Neural cell (in vitro differentiated cells): Measurements from ENCODE around the gene CRIM1.

ENCODE experiments used
- CTCF ChIP-seq: fragments of 450-650 bp; IDR thresholded peaks from 2 replicates; pipeline ENCODE4 v1.5.1; 2014; ENCODE audit warnings: antibody characterized with exemption, mild to moderate bottlenecking, moderate library complexity; ENCODE audit not compliant: poor library complexity, severe bottlenecking
- MXI1 ChIP-seq: fragments of 450-650 bp; conservative IDR thresholded peaks from 2 replicates; pipeline ENCODE4 v1.6.1; 2014; ENCODE audit warnings: antibody characterized with exemption, mild to moderate bottlenecking; ENCODE audit not compliant: poor library complexity, severe bottlenecking
- POLR2AphosphoS5 ChIP-seq: IDR thresholded peaks from 2 replicates; pipeline ENCODE4 v1.6.1; 2012

DNA sequence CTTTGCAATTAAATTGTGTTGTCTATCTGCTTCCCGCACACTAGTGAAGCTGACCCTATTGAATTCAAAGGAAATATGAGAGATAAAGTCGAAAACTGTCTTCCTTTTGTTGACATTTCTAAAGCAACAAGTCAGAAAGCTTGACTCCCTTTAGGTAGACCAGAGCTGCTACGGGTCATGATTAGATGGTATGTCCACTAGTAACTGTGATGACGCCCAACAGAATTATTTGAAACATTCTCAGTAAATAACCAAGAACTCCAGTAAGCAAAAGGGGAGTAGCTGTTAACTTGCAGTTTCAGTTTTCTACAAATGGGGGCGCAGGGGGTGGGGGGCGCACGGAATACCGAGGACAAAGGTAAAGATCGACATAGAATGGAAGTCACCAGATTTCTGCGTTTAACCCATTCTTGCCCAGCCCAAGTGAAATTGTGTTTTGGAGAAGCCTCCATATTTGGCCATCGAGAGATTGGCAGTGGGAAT, 56.4 kb downstream of the CRIM1 start:
- TF ChIP-seq CTCF (no peak), MXI1 (no peak), POLR2AphosphoS5 (no peak)
